B cell (primary cell): ENCODE data around the gene GADD45B. TPM values are rescaled to one million over a fixed set of nuclear protein-coding genes. Genes with fewer than 3 reads are reported as not detected.

Experiments
- ATAC-seq: fragments of 200-7000 bp; cut with Tn5 transposase; one replicate; pipeline ENCODE4 v1.10.0; 2021; ENCODE audit warnings: low read depth, mild to moderate bottlenecking, moderate number of reproducible peaks, moderate library complexity
- CTCF ChIA-PET: fragments of 350-600 bp; sonication (Branson Sonifier 250); formaldehyde crosslinking; loops from one replicate; lab custom pipeline; 2021; ENCODE audit warnings: antibody characterized with exemption, inconsistent platforms; lab: Charles Lee
- POLR2A ChIA-PET: fragments of 350-600 bp; sonication (Branson Sonifier 250); formaldehyde crosslinking; loops from one replicate; lab custom pipeline; 2021; ENCODE audit warnings: antibody characterized with exemption; lab: Charles Lee
- DNase-seq: peaks from one replicate; pipeline ENCODE4 v3.0.0; 2013
- H2AFZ ChIP-seq: 2 replicates; pipeline ENCODE4 v1.6.1; 2012; ENCODE audit warnings: mild to moderate bottlenecking, low read depth, low read length; ENCODE audit not compliant: insufficient read depth, poor library complexity, severe bottlenecking
- H3K27ac ChIP-seq, 2 donors: 1 replicate in 1 of 2; 2 replicates in 1 of 2; pipeline ENCODE4 v1.5.1; 2012 to 2013; ENCODE audit warnings: low read length in 2 of 2, mild to moderate bottlenecking in 2 of 2, moderate library complexity in 1 of 2
- H3K27me3 ChIP-seq, 4 experiments: fragments of 200-600 bp in 1 of 4; sonication (generic) in 1 of 4; replicated peaks in 1 of 4; 1 replicate in 2 of 4; 2 replicates in 2 of 4; pipeline versions ENCODE4 v1.6.1 to v1.7.0; 2013 to 2016; ENCODE audit warnings: low read length in 3 of 4, mild to moderate bottlenecking in 2 of 4, mixed read lengths in 1 of 4, moderate library complexity in 1 of 4; ENCODE audit not compliant: insufficient read depth in 4 of 4, control insufficient read depth in 3 of 4; ENCODE audit errors: control extremely low read depth in 1 of 4
- H3K36me3 ChIP-seq, 2 experiments: replicated peaks in 1 of 2; 1 replicate in 1 of 2; 2 replicates in 1 of 2; pipeline versions ENCODE4 v1.6.1 to v1.7.1; 2013; ENCODE audit warnings: low read length in 1 of 2; ENCODE audit not compliant: insufficient read depth in 2 of 2, control insufficient read depth in 1 of 2; ENCODE audit errors: control extremely low read depth in 1 of 2, extremely low read depth in 1 of 2
- H3K4me1 ChIP-seq, 2 donors: fragments of 200-600 bp in 1 of 2; sonication (generic) in 1 of 2; 1 replicate in 1 of 2; 2 replicates in 1 of 2; pipeline versions ENCODE4 v1.5.1 to v1.6.1; 2013 to 2017; ENCODE audit warnings: low read length in 2 of 2; ENCODE audit not compliant: control insufficient read depth in 2 of 2, insufficient read depth in 2 of 2
- H3K4me2 ChIP-seq: replicated peaks from 2 replicates; pipeline ENCODE3; 2012; ENCODE audit warnings: mild to moderate bottlenecking, low read depth, low read length; ENCODE audit not compliant: poor library complexity, severe bottlenecking
- H3K4me3 ChIP-seq, 5 experiments: fragments of 200-600 bp in 1 of 5; sonication (generic) in 1 of 5; 1 replicate in 3 of 5; 2 replicates in 2 of 5; pipeline versions ENCODE4 v1.5.1 to v1.7.0; 2011 to 2016; ENCODE audit warnings: low read length in 4 of 5, mild to moderate bottlenecking in 4 of 5, low read depth in 2 of 5, control low read depth in 1 of 5, moderate library complexity in 1 of 5; ENCODE audit not compliant: insufficient read depth in 1 of 5; ENCODE audit errors: control extremely low read depth in 1 of 5, extremely low read depth in 1 of 5
- H3K79me2 ChIP-seq: fragments of 200-600 bp; sonication (generic); one replicate; pipeline ENCODE4 v1.6.0; 2016; ENCODE audit warnings: low read length; ENCODE audit not compliant: control insufficient read depth, insufficient read depth
- H3K9ac ChIP-seq: fragments of 200-600 bp; sonication (generic); 2 replicates; pipeline ENCODE4 v1.6.1; 2017; ENCODE audit warnings: mild to moderate bottlenecking, low read length, moderate library complexity
- H3K9me3 ChIP-seq, 3 donors: one replicate each; pipeline versions ENCODE4 v1.6.1 to v1.7.1; 2013; ENCODE audit warnings: low read length in 2 of 3; ENCODE audit not compliant: control insufficient read depth in 2 of 3, insufficient read depth in 1 of 3; ENCODE audit errors: control extremely low read depth in 1 of 3
- H4K20me1 ChIP-seq: 2 replicates; pipeline ENCODE4 v1.6.0; 2012; ENCODE audit warnings: mild to moderate bottlenecking, low read length; ENCODE audit not compliant: insufficient read depth, control insufficient read depth, poor library complexity, severe bottlenecking
- H3K27ac Mint-ChIP-seq: one replicate; pipeline ENCODE4 v1.8.0; 2021; ENCODE audit warnings: mixed read lengths
- H3K27me3 Mint-ChIP-seq: one replicate; pipeline ENCODE4 v1.8.0; 2021; ENCODE audit warnings: mixed read lengths
- H3K4me1 Mint-ChIP-seq: one replicate; pipeline ENCODE4 v1.8.0; 2021; ENCODE audit warnings: mixed read lengths
- H3K4me3 Mint-ChIP-seq: one replicate; pipeline ENCODE4 v1.8.0; 2021; ENCODE audit warnings: mixed read lengths
- H3K9me3 Mint-ChIP-seq: one replicate; pipeline ENCODE4 v1.8.0; 2022; ENCODE audit warnings: mixed read lengths; ENCODE audit not compliant: insufficient read depth
- EZH2 ChIP-seq: IDR thresholded peaks from 2 replicates; pipeline ENCODE4 v1.6.1; 2012; ENCODE audit warnings: borderline replicate concordance, low read depth, mild to moderate bottlenecking, moderate library complexity, low read length; ENCODE audit not compliant: insufficient read depth, poor library complexity, severe bottlenecking
- WGBS: methylation state at CpG from one replicate; pipeline ENCODE4 v1.1.5; 2013; ENCODE audit warnings: missing lambda C conversion rate; ENCODE audit not compliant: insufficient coverage; 5-methylcytosine and 5-hydroxymethylcytosine counted together
- intact Hi-C: fragments of 100-400 bp; cut with micrococcal nuclease; formaldehyde crosslinking; loops from one replicate; pipeline ENCODE4 v1.10.0; 2022
- polyA plus RNA-seq: library from polyadenylated mRNA; depleted of rRNA; stranded (reverse); fragments of >200 nt; gene quantifications from 2 replicates; pipeline ENCODE4 v1.2.3, GENCODE V29; 2012
- total RNA-seq, 2 donors: library from RNA; stranded (reverse); fragments of 120-200 nt in 1 of 2; gene quantifications; 1 replicate in 1 of 2; 2 replicates in 1 of 2; pipeline versions ENCODE4 v1.2.3 to v1.2.4, GENCODE V29; 2013 to 2022
- TF ChIP-seq, protein P1 (sequence below): fragments of 200-600 bp; IDR thresholded peaks from one replicate; pipeline ENCODE4 v1.8.0; 2022; ENCODE audit warnings: antibody characterized with exemption, mild to moderate bottlenecking

GADD45B gene
- total and polyA plus RNA-seq, 2 donors (not counting 1 experiment from before 2014, with no cell fraction given): 166 to 215 TPM

DNA sequence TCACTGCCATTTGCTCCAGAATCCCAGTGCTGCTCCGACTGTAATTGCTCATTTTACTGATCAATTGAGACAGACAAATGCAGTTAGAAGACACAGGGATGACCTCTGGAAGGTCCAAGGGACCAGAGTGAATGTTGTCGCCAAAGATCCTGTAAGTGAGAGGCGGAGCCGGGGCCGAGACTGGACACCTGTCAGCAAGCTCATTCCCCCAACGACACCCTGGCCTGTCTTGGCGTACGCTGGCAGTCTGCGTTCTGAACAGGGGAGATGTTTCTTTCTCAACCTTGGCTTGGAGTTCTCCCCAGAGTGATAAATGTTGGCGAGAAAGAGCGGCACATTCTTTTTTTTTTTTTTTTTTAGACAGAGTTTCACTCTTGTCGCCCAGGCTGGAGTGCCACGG lies 24.2 kb downstream of the GADD45B start:
- H3K27me3 ChIP-seq: peaks cover 0 to 8% (median under 1%) of the 10 kb centered on the region in 4 experiments
- H3K27ac Mint-ChIP-seq: no peak overlapping the region
- CTCF ChIA-PET: interaction anchor here (0.6 kb wide), 1 partner anchor 180 kb away, joined by 6 read pairs; no protein-coding TSS in a partner anchor

DNA sequence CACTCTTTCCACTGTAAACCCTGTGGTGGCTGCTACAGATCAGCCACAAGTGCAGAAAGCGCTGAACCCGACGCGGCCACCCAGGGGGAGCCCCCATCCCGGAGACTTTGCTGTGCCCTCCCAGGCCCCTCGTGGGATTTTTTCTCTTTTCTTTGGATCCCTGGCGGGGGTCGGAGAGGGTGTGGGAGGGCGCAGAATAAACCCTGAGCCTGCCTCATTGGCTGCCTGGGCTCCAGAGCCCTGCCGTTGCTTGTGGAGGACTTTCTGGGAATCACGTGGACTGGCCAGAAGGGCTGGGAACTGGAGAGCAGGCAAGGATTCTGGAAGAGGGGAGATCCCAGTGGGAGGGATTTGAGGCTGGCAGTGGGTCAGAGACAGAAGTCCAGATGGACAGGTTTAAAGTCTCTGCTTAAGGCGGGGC lies 24.9 kb downstream of the GADD45B start:
- H3K4me3 Mint-ChIP-seq: no peak overlapping the region
- DNase-seq: no peak
- no peak for TF ChIP-seq EZH2
- TF ChIP-seq, protein P1, sequence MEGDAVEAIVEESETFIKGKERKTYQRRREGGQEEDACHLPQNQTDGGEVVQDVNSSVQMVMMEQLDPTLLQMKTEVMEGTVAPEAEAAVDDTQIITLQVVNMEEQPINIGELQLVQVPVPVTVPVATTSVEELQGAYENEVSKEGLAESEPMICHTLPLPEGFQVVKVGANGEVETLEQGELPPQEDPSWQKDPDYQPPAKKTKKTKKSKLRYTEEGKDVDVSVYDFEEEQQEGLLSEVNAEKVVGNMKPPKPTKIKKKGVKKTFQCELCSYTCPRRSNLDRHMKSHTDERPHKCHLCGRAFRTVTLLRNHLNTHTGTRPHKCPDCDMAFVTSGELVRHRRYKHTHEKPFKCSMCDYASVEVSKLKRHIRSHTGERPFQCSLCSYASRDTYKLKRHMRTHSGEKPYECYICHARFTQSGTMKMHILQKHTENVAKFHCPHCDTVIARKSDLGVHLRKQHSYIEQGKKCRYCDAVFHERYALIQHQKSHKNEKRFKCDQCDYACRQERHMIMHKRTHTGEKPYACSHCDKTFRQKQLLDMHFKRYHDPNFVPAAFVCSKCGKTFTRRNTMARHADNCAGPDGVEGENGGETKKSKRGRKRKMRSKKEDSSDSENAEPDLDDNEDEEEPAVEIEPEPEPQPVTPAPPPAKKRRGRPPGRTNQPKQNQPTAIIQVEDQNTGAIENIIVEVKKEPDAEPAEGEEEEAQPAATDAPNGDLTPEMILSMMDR: no peak
- CTCF ChIA-PET: no interaction called here
- H3K4me1 ChIP-seq: peaks cover 2 to 7% of the 10 kb centered on the region in 2 donors
- H2AFZ ChIP-seq: no peak overlapping the region
- peaks cover 0 to 6% (median 0%) of the 10 kb centered on the region in 4 experiments for H3K27me3 ChIP-seq
- H3K9me3 Mint-ChIP-seq: no peaks in the 10 kb centered on the region
- no peaks in the 10 kb centered on the region for H4K20me1 ChIP-seq
- peaks cover 0 to 7% (median 0%) of the 10 kb centered on the region in 3 donors for H3K9me3 ChIP-seq
- no peak for ATAC-seq
- no peak overlapping the region for H3K9ac ChIP-seq
- H3K27ac ChIP-seq: no peak overlapping the region
- peaks cover 8% of the 10 kb centered on the region for H3K27me3 Mint-ChIP-seq
- H3K4me2 ChIP-seq: no peak overlapping the region
- H3K4me1 Mint-ChIP-seq: peaks cover 10% of the 10 kb centered on the region
- no peak overlapping the region for H3K27ac Mint-ChIP-seq
- intact Hi-C loops: no loop called here
- POLR2A ChIA-PET: interaction anchor here (0.7 kb wide), 1 partner anchor 155 kb away, joined by 4 read pairs; no protein-coding TSS in a partner anchor
- 75% methylated on average over 11 of the region's 12 CpGs for WGBS
- no peaks in the 10 kb centered on the region for H3K36me3 ChIP-seq
- H3K79me2 ChIP-seq: no peaks in the 10 kb centered on the region
- no peak overlapping the region for H3K4me3 ChIP-seq

More for the DNA sequence above, 24.2 kb downstream of the GADD45B start:
- Histone ChIP-seq H3K9me3 (peaks cover 0 to 7% (median 0%) of the 10 kb centered on the region in 3 donors), H3K9ac (no peak overlapping the region), H3K27ac (no peak overlapping the region), H3K36me3 (no peaks in the 10 kb centered on the region), H3K4me2 (no peak overlapping the region), H3K79me2 (no peaks in the 10 kb centered on the region), H2AFZ (no peak overlapping the region), H4K20me1 (no peaks in the 10 kb centered on the region), H3K4me1 (peaks cover 8 to 14% of the 10 kb centered on the region in 2 donors), H3K4me3 (no peak overlapping the region)
- POLR2A ChIA-PET: interaction anchor here (0.6 to 0.7 kb wide), 4 partner anchors 20 to 350 kb away, joined by 4 to 5 read pairs (median 4); no protein-coding TSS in a partner anchor
- ATAC-seq: no peak
- no peak for DNase-seq
- peaks cover 13% of the 10 kb centered on the region for H3K4me1 Mint-ChIP-seq
- H3K27me3 Mint-ChIP-seq: peaks cover 8% of the 10 kb centered on the region
- H3K9me3 Mint-ChIP-seq: no peaks in the 10 kb centered on the region
- no peak for TF ChIP-seq EZH2
- TF ChIP-seq, protein P1: no peak
- intact Hi-C loops: no loop called here
- H3K4me3 Mint-ChIP-seq: no peak overlapping the region
- WGBS: 93% methylated on average over 13 of the region's 13 CpGs
